ENCODE measurements around the gene SELENOT.
"Not testable (repeated sequence)": the region's sequence is repeated elsewhere in the genome, so short reads cannot be mapped to it uniquely, and the experiment has no call there.

SELENOT gene

DNA sequence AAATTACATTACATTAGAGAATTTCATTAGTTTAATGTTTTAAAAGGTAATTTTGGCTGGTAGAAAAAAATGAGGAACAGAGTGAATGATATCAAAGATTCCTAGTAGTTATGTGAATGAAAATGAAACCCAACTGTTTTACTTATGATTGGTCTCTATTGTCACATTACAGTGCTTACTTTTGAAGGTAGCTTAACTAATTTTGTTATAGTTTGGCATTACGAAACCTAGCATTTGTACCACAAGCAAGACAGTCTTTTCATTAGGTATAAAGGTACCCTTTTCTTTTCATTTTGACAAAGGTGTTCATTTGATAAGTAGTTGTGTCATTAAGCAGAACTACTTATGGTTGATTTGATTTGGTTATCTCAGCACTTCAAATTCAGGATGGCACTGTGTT lies 6.9 kb downstream of the SELENOT start:
- DNase-seq = no peak

DNA sequence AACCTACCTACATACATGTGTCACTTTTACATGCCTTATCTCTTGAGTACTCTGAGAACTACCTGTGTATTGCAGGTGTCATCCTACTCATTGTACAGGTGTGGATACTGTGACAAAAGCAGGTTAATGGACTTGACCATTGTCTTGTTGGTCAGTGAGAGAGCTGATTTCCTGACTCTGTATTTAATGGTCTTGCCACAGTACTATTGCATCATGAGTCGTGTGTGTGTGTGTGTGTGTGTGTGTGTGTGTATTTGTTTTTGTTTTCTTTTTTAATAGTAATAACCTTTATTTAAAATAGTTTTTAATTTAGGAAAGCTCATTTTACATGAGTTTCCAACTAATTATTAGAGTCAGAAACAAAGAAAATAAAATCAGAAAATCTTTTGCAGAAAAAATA lies 7.7 kb downstream of the SELENOT start:
- DNase-seq = no peak

DNA sequence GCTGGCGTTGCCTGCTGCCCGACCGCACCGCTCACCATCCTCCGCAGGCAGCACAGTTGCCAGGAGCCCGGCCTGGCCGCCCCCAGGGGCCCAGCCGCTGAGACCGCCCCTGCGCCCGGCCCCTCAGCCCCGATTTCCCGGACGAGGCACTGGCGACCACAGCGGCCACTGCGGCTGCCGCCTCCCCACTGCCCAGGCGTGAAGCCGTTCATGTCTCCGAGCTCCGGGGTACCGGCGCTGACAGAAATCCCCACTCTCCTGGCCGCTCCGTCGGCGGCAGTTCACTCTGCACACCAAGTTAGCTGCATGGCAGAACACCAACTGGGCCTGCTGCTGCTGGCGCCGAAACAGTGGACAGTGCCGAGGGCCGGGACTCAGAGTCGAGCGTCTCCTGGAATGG lies 8.5 kb downstream of the SELENOT start:
- DNase-seq = no peak

DNA sequence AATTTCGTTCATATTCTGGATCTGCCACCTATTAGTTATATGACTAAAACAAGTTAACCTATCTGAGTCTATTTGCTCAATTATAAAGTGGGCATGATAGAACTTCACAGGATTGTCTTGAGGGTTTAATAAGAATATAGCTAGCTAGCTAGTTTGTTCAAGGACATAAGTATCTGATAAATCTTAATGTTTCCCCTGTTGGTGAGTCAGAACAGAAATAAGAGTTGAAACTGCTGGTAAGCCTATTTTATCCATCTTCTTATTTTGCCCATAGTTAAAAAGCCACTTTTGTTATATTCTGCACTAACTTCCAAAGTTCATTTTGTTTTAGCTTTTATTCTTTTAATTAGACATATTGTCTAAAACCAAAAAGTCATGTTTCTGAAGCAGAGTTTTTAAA lies 9.4 kb downstream of the SELENOT start:
- DNase-seq = no peak

DNA sequence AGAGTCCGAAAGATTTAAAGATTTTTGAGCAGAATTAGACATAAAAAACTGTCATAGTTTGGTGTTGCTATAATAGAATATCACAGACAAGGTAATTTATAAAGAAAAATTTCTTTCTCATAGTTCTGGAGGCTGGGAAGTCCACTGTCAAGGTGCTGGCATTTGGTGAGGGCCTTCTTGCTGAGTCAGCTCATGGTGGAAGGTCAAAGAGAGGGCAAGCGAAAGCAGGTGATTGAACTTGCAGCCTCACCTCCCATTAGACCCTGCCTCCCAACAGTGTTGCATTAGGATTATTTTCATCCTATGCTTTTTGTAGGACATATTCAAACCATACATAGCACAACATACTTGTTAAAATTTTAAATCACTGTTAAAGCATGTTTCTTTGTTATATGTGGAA lies 9.9 kb downstream of the SELENOT start:
- DNase-seq = no peak

DNA sequence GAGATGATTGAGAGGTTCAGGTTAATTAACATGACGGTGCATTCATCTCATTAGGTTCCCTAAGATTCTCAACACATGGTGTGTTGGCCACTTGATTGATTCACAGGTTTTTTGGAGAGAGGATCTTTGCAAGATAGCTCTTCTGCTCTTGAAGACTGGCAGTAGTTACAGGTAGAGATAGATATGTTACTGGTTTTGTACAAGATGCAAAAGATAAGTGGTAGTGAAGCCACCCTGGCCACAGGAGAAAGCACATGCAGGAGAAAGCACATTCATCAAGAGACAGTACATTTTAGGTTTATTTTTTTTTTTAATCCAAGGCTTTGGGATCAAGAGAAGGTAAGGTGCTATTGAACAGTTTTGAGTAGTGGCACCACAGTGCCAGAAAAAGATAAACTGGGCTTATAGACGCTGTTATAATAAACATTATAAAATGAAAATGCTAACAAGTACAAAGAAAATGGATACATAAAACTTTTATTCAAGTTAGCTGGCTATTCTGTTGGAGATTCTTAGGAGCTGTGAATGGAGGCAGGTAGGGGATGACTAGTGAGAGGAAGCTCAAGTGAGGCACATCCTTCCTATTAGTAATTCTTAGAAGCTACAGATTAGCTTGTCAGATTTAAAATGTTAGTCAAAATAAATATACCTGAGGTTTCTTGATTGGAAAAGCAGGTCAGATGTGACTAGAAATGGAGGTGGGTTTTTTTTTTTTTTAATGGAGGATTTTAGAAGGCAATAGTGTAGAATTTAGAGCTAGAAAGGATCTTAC lies 10.8 kb downstream of the SELENOT start:
- DNase-seq = no peak

DNA sequence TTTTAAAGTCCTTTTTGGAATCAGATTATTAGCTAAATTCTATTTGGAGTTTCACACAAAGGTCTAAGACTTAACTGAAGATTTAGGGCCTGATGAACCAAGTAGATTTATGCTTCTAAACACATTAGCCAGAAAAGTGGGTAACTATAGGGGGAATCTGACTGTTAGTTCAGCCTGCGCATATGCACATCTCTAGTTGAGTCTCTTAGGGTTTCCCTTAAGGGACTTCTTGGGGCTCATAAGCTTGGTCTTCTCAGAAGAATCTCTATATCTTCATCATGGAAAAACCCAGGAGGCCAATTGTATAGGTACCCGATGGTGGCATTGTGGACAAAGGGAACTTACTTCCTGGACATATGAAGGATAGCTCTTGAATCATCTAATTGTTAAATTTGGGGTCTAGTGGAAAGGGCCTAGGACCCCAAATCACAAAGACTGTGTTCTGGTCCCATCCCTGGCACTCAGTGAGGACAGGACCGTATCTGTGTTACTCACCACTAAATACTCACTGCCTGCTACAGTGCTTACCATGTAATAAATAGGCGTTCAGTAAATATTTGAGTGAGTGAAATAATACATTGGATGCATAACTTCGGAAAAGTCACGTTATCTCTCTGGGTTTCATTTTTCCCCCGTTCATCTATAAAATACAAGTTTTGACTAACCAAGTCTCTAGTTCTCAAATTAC lies 17.0 kb downstream of the SELENOT start:
- no peak for DNase-seq

DNA sequence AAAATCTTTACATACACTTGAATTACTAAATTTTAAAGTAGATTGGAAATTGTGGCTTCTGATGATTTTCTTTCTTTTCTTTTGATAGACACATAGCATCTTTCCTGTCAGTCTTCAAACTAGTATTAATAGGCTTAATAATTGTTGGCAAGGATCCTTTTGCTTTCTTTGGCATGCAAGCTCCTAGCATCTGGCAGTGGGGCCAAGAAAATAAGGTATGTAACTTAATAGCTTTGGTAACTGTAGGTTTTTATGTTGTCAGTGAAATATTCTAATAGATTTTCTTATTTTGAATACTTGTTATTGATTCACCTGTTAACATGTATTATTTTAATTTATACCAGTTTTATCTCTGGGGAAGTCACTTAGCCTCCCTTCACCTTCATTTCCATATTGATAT lies 19.8 kb downstream of the SELENOT start:
- DNase-seq = not testable (repeated sequence)

DNA sequence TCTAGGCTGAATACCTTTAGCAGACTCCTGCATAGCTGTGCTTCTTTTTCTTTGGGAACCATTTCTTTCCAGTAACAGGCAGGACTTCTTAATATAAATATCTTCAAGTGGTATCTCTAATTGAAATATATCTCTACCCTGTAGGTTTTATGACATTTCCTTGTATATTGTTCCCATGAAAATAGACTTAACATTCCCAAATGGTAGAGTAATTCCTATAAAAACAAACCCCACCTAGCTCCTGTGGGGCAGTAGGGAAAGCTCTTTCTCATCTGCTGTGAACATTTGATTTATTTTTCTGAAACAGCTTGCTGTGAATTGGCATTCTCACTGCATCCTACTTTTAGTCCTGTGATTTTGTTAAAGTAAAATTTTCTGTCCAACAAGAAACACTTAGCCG lies 20.8 kb downstream of the SELENOT start:
- DNase-seq = no peak

DNA sequence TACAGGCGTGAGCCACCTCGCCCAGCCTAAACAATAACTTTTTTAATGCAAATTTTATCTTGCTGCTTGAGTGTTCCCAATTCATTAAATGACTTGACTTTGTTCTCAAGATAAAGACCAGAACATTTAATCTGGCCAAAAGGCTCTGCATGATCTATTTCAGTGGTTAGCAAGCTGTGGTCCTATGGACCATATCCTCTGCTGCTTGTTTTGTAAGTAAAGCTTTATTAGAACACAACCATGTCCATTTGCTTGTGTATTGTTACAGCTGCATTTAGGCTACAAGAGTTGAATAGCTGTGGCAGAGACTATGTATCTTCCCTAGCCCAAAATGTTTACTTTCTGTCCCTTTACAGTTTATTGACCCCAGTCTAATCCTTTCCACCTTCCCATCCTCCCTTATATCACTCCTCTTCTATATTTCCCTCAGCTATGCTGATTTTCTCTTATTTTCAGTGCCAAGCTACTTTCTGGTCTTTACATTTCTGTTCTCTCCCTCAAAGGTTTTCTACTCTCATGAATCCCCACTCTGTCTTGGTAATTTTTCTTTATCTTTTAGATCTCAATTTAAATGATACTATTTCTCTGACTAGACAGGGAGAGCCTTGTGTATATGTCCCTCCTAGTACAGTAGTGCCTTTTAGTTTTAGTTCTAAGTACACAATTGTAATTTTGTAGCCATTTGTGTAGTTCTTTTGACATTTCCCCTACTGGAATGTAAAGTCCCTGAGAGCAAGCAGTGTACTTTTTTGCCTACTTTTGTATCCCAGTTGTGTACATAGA lies 23.2 kb downstream of the SELENOT start:
- DNase-seq = no peak

DNA sequence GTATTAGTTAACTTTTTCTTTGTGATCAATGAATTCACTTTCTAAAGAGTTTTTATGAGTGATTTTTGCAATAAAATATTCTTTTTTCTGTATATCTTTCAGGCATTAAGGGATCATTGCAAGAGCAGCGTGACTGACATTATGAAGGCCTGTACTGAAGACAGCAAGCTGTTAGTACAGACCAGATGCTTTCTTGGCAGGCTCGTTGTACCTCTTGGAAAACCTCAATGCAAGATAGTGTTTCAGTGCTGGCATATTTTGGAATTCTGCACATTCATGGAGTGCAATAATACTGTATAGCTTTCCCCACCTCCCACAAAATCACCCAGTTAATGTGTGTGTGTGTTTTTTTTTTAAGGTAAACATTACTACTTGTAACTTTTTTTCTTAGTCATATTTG lies 24.4 kb downstream of the SELENOT start:
- DNase-seq = no peak

DNA sequence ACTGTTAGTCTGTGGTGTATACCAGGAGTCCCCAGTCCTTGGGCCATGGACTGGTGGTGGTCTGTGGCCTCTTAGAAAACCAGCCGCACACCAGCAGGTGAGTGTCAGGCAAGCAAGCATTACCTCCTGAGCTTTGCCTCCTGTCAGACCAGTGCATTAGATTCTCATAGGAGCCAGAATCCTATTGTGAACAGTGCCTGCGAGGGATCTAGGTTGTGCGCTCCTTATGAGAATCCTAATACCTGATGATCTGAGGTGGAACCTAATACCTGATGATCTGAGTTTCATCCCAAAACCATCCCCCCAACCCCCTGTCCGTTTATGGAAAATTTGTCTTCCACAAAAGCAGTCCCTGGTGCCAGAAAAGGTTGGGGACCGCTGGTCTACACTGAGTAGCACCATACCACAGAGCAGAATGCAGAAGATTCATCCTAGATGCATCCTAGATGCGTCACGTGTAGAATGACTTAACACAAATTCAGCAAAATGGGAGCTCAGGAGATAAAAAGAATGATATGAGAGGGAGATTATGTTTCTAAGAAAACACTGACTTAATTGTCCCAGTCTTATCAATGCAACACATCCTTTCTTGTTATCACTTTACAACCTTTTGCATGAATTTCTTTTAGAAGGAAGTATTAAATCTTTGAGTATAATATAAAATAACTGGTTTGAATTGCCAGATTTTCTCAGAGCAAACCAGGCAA lies 28.5 kb downstream of the SELENOT start:
- DNase-seq = no peak

DNA sequence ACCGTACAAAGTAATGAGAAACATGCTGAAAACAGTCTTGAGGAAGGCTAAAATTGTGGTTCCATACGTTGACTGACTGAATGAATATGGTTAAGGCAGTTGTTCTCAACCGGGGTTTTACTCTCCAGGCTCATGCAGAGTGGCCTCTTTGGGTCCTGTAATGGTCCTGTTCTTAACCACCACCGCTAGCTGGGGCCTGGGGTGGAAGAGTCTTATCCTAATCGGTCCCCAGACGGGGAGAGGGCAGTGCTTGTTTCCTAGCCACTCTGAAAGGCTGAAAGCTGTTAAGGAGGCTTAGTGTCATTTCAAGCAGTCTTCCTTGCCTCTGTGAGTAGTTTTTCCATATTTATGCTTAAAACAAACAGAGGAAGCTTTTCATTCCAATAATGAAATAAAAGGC lies 32.0 kb downstream of the SELENOT start:
- no peak for DNase-seq

DNA sequence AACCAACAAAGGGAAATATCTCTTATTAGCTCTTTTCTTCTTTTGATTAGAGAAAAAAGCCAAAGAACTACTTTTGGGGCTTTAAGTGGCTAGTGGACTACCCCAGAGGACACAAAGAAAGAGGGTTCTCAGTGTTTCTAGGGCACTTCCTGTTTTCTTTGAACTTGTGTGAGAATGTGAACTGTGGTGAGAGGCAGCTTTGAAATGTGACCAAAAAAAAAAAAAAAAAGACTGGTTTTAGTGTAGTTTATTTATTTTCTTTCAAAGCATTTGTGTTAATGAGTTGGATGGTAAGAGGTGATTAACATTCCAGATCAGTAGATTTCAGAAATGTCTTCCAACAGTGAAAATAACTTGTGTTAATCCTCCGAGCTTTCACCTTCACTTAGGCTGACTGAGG lies 32.4 kb downstream of the SELENOT start:
- peak; percentile 36 for DNase-seq

DNA sequence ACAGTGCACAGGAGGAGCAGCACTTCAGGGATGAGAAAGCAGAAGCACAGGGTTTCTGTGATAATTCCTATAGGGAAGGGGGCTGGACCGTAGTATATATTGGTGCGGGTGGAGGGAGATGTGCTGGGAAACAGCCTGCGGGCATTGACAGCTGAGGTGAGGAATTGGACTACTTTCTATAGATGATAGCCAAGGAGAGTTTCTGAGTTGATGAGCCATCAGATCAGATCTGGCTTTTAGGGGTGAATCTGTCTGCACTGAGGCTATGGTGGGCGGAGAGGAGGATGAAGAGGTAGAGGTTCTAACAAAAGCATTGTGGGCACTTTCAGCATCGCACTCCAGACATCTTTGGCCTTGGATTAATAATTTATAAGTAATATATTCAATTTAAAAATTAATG lies 33.1 kb downstream of the SELENOT start:
- no peak for DNase-seq

DNA sequence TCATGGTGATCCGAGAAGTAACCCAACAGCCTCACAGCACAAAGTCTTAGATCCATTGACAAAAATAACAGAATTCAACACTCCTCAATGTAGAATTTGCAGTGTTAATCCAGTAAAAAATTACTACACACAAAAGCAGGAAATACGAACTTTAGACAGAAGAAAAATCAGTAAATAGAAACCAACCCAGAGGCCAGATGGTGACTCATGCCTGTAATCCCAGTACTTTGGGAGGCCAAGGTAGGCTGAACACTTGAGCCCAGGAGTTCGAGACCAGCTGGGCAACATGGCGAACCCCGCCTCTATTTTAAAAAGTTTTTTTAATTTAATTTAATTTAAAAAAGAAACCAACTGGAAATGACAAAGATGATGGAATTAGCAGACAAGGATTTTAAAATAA lies 36.1 kb downstream of the SELENOT start:
- no peak for DNase-seq

DNA sequence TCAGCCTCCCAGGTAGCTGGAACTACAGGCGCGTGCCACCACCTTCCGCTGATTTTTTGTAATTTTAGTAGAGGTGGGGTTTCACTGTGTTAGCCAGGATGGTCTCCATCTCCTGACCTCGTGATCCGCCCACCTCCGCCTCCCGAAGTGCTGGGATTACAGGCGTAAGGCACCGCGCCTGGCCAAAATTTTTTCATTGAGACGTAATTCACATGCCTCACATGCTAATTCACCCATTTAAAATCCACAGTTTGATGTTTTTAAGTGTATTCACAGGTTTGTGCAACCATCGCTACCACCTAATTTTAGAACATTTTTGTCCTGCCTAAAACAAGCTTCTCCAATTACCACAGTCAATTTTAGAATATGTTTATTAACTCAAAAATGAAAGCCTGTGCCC lies 37.1 kb downstream of the SELENOT start:
- no peak for DNase-seq

DNA sequence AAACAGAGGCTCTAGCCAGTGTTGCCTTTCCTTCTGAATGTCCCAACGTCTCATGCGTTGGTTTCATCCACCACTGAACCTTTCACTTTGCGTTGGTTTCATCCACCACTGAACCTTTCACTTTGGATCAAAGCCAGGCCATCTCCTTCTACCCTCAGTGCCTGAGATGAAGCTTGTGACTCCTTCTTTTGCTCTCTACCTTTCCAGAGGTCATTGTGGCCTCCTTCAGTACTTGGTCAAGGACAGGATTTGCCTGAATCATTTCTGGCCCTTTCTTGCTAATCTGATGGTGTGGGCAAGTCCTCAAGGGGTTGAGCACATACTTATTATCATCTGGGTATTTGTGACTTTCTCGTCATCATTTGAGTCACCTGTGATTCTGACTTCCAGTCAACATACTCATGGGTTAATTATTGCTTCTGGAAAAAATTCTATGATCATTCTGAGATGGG lies 50.0 kb downstream of the SELENOT start:
- DNase-seq = no peak

DNA sequence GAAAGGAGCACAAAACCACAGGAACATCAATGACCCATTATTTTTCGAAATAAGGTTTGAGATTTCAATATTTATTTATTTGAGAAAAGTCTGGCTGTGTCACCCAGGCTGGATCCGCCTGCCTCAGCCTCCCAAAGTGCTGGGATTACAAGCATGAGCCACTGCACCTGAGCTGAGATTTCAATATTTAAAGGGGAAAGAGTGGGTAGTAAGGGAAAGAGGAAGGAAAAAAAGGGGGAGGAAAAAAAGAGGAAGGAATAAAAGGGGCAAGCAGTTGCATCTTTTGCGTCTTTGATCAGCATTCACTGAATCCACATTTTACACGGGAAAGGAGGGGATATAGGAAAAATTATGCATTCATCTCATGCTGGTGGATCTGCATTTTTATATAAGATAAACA lies 53.2 kb downstream of the SELENOT start:
- DNase-seq = no peak

DNA sequence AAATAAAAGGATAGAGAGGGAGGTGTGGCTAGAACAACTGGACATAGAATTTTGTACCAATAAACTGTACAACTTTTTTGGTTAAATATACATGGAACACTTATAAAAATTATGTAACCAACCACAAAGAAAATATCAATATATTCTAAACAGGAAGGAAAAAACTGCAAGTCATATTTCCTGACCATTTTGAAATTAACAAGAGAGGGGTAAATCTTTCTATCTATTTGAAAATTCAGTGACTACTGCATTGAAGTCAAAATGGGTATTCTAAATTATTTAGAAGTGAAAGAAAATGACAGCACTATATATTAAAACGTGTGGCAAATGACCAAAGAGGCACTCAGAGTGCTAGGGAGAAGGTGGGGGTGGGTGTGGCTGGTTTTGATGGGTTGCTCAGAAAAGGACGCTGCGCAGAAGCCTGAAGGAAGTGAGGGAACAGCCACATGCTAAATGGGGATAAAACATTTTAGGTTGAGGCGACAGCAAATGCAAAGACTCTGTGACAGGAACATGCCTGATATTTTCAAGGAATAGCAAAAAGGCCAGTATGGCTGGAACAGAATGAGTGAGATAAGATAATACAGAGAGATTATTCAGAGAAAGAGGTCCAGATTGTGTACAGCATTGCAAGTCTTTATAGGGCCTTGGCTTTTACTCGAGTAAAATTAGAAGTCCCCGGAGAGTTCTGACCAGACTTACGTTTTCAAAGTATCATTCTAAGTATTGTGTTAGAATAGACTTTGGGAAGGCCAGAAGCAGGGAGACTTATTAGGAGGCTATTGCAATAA lies 59.5 kb downstream of the SELENOT start:
- DNase-seq = no peak

DNA sequence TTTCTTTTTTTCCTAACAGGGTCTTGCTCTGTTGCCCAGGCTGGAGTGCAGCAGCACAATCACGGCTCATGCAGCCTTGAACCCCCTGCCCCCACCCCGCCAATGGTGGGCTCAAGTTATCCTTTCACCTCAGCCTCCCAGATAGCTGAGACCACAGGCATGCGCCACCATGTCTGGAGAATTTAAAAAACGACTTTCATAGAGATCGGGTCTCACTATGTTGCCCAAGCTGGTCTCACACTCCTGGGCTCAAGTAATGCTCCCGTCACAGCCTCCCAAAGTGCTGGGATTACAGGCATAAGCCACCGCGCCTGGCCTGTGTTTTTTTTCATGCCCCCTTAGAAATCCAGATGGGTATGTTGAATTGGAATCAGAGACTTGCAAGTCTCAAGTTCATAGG lies 60.3 kb downstream of the SELENOT start:
- DNase-seq = no peak

DNA sequence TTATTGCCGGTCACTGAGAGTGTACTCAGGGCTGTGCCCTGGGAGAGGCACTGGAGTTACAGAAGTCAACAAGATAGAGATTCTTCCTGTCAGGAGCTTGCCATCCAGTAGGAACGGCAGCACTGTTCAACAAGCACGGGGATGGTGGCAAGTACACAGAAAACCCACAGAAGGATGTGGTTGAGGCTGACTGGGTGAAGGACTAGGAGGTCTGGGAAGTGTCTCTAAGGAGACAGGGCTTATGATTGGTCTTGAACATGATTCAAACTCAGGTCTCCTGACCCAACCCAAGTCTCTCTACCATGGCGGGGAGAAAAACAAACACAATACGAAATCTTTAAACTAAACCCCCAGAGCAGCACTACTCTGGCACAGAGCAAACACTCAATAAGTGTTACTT lies 63.0 kb downstream of the SELENOT start:
- DNase-seq = no peak
